Ovary (tissue), 3 donors: ENCODE results near the gene LGI4.

Experiments used
- POLR2A ChIP-seq: fragments of 450-650 bp; IDR thresholded peaks from one replicate; pipeline ENCODE4 v1.6.1; 2017; ENCODE audit warnings: antibody characterized with exemption, mild to moderate bottlenecking, moderate library complexity
- TF ChIP-seq, protein P1 (sequence below), 3 donors: fragments of 450-650 bp in 2 of 3; fragments of 200-600 bp in 1 of 3; IDR thresholded peaks; one replicate each; pipeline versions ENCODE4 v1.5.1 to v1.8.0; 2016 to 2022; ENCODE audit warnings: antibody characterized with exemption in 3 of 3, mild to moderate bottlenecking in 1 of 3
- donor health status: DM: no; HTN: no; CAD: no.

DNA sequence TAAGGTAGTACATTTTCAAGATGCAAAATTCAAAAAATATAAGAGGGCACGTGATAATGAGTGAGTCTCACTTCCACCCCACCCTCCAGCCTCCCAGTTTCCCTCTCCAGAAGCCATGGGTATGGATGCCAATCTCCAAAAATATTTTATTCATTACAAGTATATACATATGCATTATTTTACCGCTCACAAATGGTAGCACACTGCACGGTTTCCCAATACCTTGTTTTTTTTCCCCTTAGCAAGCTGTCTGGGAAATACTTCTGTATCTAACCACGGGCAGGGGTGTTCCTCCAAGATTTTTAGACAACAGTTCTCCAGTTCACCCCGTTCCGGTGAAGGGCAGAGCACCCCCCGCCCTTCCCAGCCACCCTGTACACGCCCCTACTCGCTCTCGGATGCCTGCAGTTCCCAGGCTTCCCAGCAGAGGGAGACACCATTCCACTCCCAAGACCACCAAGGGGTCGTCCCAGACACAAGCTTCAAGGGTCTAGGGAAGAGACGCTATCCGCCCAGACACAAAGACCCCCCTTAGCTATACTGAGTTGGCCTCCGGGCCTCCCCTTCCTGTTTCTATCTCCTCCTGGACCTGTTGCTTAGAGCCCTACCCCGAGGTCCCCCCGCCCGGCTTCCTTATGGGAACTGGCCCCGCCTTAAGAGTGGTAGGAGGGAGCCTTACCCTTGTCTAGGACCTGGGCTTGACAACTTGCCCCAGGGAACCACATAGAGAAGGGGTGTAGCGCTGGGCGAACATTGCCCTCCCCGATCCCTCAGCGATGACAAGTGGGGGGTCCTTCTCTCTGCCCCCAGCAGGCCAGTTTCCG, 20.3 kb downstream of the LGI4 start:
- TF ChIP-seq, protein P1, sequence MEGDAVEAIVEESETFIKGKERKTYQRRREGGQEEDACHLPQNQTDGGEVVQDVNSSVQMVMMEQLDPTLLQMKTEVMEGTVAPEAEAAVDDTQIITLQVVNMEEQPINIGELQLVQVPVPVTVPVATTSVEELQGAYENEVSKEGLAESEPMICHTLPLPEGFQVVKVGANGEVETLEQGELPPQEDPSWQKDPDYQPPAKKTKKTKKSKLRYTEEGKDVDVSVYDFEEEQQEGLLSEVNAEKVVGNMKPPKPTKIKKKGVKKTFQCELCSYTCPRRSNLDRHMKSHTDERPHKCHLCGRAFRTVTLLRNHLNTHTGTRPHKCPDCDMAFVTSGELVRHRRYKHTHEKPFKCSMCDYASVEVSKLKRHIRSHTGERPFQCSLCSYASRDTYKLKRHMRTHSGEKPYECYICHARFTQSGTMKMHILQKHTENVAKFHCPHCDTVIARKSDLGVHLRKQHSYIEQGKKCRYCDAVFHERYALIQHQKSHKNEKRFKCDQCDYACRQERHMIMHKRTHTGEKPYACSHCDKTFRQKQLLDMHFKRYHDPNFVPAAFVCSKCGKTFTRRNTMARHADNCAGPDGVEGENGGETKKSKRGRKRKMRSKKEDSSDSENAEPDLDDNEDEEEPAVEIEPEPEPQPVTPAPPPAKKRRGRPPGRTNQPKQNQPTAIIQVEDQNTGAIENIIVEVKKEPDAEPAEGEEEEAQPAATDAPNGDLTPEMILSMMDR (IDR thresholded peaks at IDR 0.05) = peak; percentile 84 to 86 (median 85)
- no peak for TF ChIP-seq POLR2A
